H1 (cell line): ENCODE data around the gene KRTAP5-6. TPM values are rescaled to one million over a fixed set of nuclear protein-coding genes. Genes with fewer than 3 reads are reported as not detected.

Experiments used
- CTCF ChIA-PET: fragments of 300-600 bp; sonication (Branson Sonifier 250); formaldehyde crosslinking; loops from one replicate; lab custom pipeline; 2021; ENCODE audit not compliant: partially characterized antibody; lab: Charles Lee
- POLR2A ChIA-PET: fragments of 300-600 bp; sonication (Branson Sonifier 250); formaldehyde crosslinking; loops from one replicate; lab custom pipeline; 2021; ENCODE audit warnings: inconsistent platforms; ENCODE audit not compliant: partially characterized antibody; lab: Charles Lee
- DNase-seq, 2 experiments: peaks; one replicate each; pipeline versions ENCODE4 v3.0.0 to v3.0.0-alpha.2; 2010 to 2022; ENCODE audit warnings: low spot score in 2 of 2, low read depth in 1 of 2, mixed read lengths in 1 of 2
- FAIRE-seq: peaks from 2 replicates; lab custom pipeline; 2011; peaks lifted over from hg19 to GRCh38; lab: Jason Lieb, UNC
- H2AFZ ChIP-seq: 2 replicates; pipeline ENCODE4 v1.8.1; 2012; ENCODE audit warnings: low read length, inconsistent platforms
- H2AK5ac ChIP-seq: 2 replicates; pipeline ENCODE4 v1.6.1; 2013; ENCODE audit warnings: low read depth, low read length
- H2BK120ac ChIP-seq: replicated peaks from 2 replicates; pipeline ENCODE3; 2013; ENCODE audit warnings: low read depth, low read length, inconsistent platforms
- H2BK12ac ChIP-seq: 2 replicates; pipeline ENCODE4 v1.6.1; 2013; ENCODE audit warnings: low read depth, low read length
- H2BK15ac ChIP-seq: 2 replicates; pipeline ENCODE4 v1.6.1; 2013; ENCODE audit warnings: low read length
- H2BK20ac ChIP-seq: 2 replicates; pipeline ENCODE4 v1.6.1; 2013; ENCODE audit warnings: low read length
- H2BK5ac ChIP-seq: 2 replicates; pipeline ENCODE4 v1.6.1; 2013; ENCODE audit warnings: low read depth, low read length
- H3K14ac ChIP-seq: 2 replicates; pipeline ENCODE4 v1.6.1; 2013; ENCODE audit warnings: inconsistent platforms; ENCODE audit not compliant: insufficient read length
- H3K18ac ChIP-seq: 2 replicates; pipeline ENCODE4 v1.6.1; 2013; ENCODE audit warnings: low read length; ENCODE audit errors: extremely low read depth
- H3K23ac ChIP-seq: 2 replicates; pipeline ENCODE4 v1.6.1; 2013; ENCODE audit warnings: inconsistent platforms; ENCODE audit not compliant: insufficient read length
- H3K23me2 ChIP-seq: 2 replicates; pipeline ENCODE4 v1.6.1; 2013; ENCODE audit warnings: low read depth, low read length
- H3K27ac ChIP-seq: 2 replicates; pipeline ENCODE4 v1.6.1; 2011; ENCODE audit warnings: low read depth, low read length, inconsistent platforms
- H3K27me3 ChIP-seq, 4 experiments: replicated peaks in 1 of 4; 1 replicate in 1 of 4; 2 replicates in 3 of 4; pipeline versions ENCODE4 v1.6.1 to v1.8.1; 2011 to 2013; ENCODE audit warnings: low read length in 3 of 4, mild to moderate bottlenecking in 3 of 4, inconsistent platforms in 2 of 4, mixed read lengths in 2 of 4, moderate library complexity in 1 of 4; ENCODE audit not compliant: control insufficient read depth in 3 of 4, insufficient read depth in 3 of 4; ENCODE audit errors: extremely low read depth in 1 of 4
- H3K36me3 ChIP-seq, 4 experiments: 2 replicates each; pipeline versions ENCODE4 v1.6.1 to v1.8.1; 2011 to 2013; ENCODE audit warnings: mild to moderate bottlenecking in 4 of 4, low read length in 3 of 4, moderate library complexity in 2 of 4, control low read depth in 1 of 4, inconsistent platforms in 1 of 4; ENCODE audit not compliant: insufficient read depth in 4 of 4, control insufficient read depth in 2 of 4
- H3K4ac ChIP-seq: replicated peaks from 2 replicates; pipeline ENCODE3; 2013; ENCODE audit warnings: low read length, low read depth, mixed read lengths, inconsistent platforms; ENCODE audit not compliant: insufficient read length
- H3K4me1 ChIP-seq, 4 experiments: replicated peaks in 1 of 4; 1 replicate in 1 of 4; 2 replicates in 3 of 4; pipeline versions ENCODE4 v1.6.1 to v1.8.1; 2011 to 2013; ENCODE audit warnings: low read length in 3 of 4, inconsistent platforms in 2 of 4, mixed read lengths in 1 of 4; ENCODE audit not compliant: insufficient read depth in 4 of 4, control insufficient read depth in 3 of 4
- H3K4me2 ChIP-seq, 2 experiments: 2 replicates each; pipeline versions ENCODE4 v1.6.1 to v1.8.1; 2011 to 2013; ENCODE audit warnings: low read depth in 2 of 2, low read length in 2 of 2, control low read depth in 1 of 2, inconsistent platforms in 1 of 2, mild to moderate bottlenecking in 1 of 2; ENCODE audit not compliant: insufficient read depth in 1 of 2
- H3K4me3 ChIP-seq, 4 experiments: fragments of 200-600, 300-600 bp in 1 of 4; sonication (generic), shearing (Covaris generic), sonication (Bioruptor Twin) in 1 of 4; 2 replicates each; pipeline versions ENCODE4 v1.5.1 to v1.8.1; 2011 to 2016; ENCODE audit warnings: low read length in 4 of 4, low read depth in 3 of 4, control low read depth in 2 of 4, inconsistent platforms in 2 of 4, mild to moderate bottlenecking in 2 of 4, mixed read lengths in 1 of 4, moderate library complexity in 1 of 4; ENCODE audit not compliant: insufficient read depth in 2 of 4; ENCODE audit errors: extremely low read depth in 1 of 4
- H3K56ac ChIP-seq: replicated peaks from 2 replicates; pipeline ENCODE3; 2013; ENCODE audit warnings: low read depth, mild to moderate bottlenecking, mixed read lengths, low read length, inconsistent platforms; ENCODE audit not compliant: insufficient read length
- H3K79me1 ChIP-seq: 2 replicates; pipeline ENCODE4 v1.6.1; 2013; ENCODE audit warnings: low read depth, low read length, control low read depth
- H3K79me2 ChIP-seq, 2 experiments: 2 replicates each; pipeline versions ENCODE4 v1.6.1 to v1.8.1; 2012 to 2013; ENCODE audit warnings: low read length in 2 of 2, mild to moderate bottlenecking in 2 of 2, inconsistent platforms in 1 of 2; ENCODE audit not compliant: insufficient read depth in 2 of 2, control insufficient read depth in 1 of 2
- H3K9ac ChIP-seq, 4 experiments: replicated peaks in 1 of 4; 1 replicate in 1 of 4; 2 replicates in 3 of 4; pipeline versions ENCODE4 v1.6.1 to v1.8.1; 2011 to 2013; ENCODE audit warnings: low read depth in 3 of 4, low read length in 3 of 4, control low read depth in 2 of 4, mild to moderate bottlenecking in 2 of 4, moderate library complexity in 2 of 4, inconsistent platforms in 1 of 4; ENCODE audit errors: extremely low read depth in 1 of 4
- H3K9me3 ChIP-seq, 2 experiments: 2 replicates each; pipeline versions ENCODE4 v1.6.1 to v1.8.1; 2012 to 2013; ENCODE audit warnings: mild to moderate bottlenecking in 2 of 2, moderate library complexity in 2 of 2, control low read depth in 1 of 2, inconsistent platforms in 1 of 2, low read depth in 1 of 2, low read length in 1 of 2, mixed read lengths in 1 of 2; ENCODE audit not compliant: insufficient read depth in 2 of 2
- H4K20me1 ChIP-seq, 2 experiments: replicated peaks in 1 of 2; 2 replicates each; pipeline versions ENCODE3 to v1.8.1; 2011 to 2013; ENCODE audit warnings: inconsistent platforms in 2 of 2, low read length in 2 of 2, mild to moderate bottlenecking in 1 of 2; ENCODE audit not compliant: insufficient read depth in 2 of 2, control insufficient read depth in 1 of 2
- H4K5ac ChIP-seq: 2 replicates; pipeline ENCODE4 v1.6.1; 2013; ENCODE audit warnings: low read length, low read depth, mixed read lengths, inconsistent platforms; ENCODE audit not compliant: insufficient read length
- H4K8ac ChIP-seq: 2 replicates; pipeline ENCODE4 v1.8.0; 2013; ENCODE audit warnings: mild to moderate bottlenecking, moderate library complexity, low read length, inconsistent platforms; ENCODE audit not compliant: insufficient read depth; ENCODE audit errors: extremely low read depth
- H4K91ac ChIP-seq: replicated peaks from 2 replicates; pipeline ENCODE3; 2013; ENCODE audit warnings: low read length, mixed read lengths, inconsistent platforms; ENCODE audit not compliant: insufficient read length
- RXRA ChIP-seq: IDR thresholded peaks from 2 replicates; pipeline ENCODE4 v1.6.1; 2011; ENCODE audit warnings: low read depth, mild to moderate bottlenecking, low read length, moderate library complexity; ENCODE audit not compliant: insufficient read depth
- SIN3A ChIP-seq, 2 experiments: IDR thresholded peaks in 1 of 2; conservative IDR thresholded peaks in 1 of 2; 2 replicates each; pipeline ENCODE4 v1.6.1; 2011 to 2012; ENCODE audit warnings: low read length in 2 of 2, improper control_type of control experiment in 1 of 2, low read depth in 1 of 2, mild to moderate bottlenecking in 1 of 2
- TCF12 ChIP-seq: IDR thresholded peaks from 2 replicates; pipeline ENCODE4 v1.6.1; 2011; ENCODE audit warnings: low read depth, mild to moderate bottlenecking, low read length
- WGBS, 2 experiments: shearing (Covaris generic) in 1 of 2; methylation state at CpG; one replicate each; pipeline versions ENCODE4 v1.1.6 to v1.1.7; 2013 to 2015; ENCODE audit warnings: low lambda C conversion rate in 2 of 2, mixed read lengths in 2 of 2, inconsistent platforms in 1 of 2, low coverage in 1 of 2, missing lambda C conversion rate in 1 of 2; ENCODE audit not compliant: insufficient replicate concordance in 2 of 2, insufficient coverage in 1 of 2, insufficient read length in 1 of 2; ENCODE audit errors: extremely low coverage in 1 of 2, missing lambda C conversion rate in 1 of 2; 5-methylcytosine and 5-hydroxymethylcytosine counted together
- polyA plus RNA-seq, 7 experiments: library from polyadenylated mRNA; depleted of rRNA in 3 of 7; stranded (reverse) in 5 of 7; unstranded in 2 of 7; fragments of >200 nt in 5 of 7; fragments of 200-250 nt in 2 of 7; gene quantifications; 1 replicate in 5 of 7; 2 replicates in 1 of 7; 4 replicates in 1 of 7; pipeline versions ENCODE4 v1.2.1 to v1.2.3, GENCODE V29; 2011 to 2013; ENCODE audit warnings: missing spikeins in 2 of 7, mixed read lengths in 2 of 7
- total RNA-seq: library from RNA; stranded (reverse); fragmentation: NEBNext Ultra II Directional; extraction: Animal tissue kit (Norgen Biotek cat#: 25700); gene quantifications from 2 replicates; pipeline ENCODE4 v1.2.1, GENCODE V29; 2021

KRTAP5-6 gene
- total and polyA plus RNA-seq, 2 of the 8 experiments (the other 6 are each of a cell fraction or from before 2014, with no cell fraction given): not detected

- H2BK15ac ChIP-seq: 0 out of 2 replicates have a peak overlapping the region, but pooled peaks have one; percentile 61
- H2BK120ac ChIP-seq: no peak overlapping the region
- no peak overlapping the region for H3K23ac ChIP-seq
- H3K18ac ChIP-seq: no peak overlapping the region
- ChIA-PET POLR2A (no interaction called here), CTCF (interaction anchor here (6.4 to 10.1 kb wide), 4 partner anchors 37 to 497 kb away, joined by 35 to 166 read pairs (median 102); partner anchors contain the start of gene SYT8)
- H2BK12ac ChIP-seq: 0 out of 2 replicates have a peak overlapping the region, but pooled peaks have one; percentile 17
- H4K91ac ChIP-seq: no peak overlapping the region
- DNase-seq: peak in 1 of 2 experiments; percentile 38
- H4K8ac ChIP-seq: peak overlapping the region; percentile 57
- no peak overlapping the region for H2BK20ac ChIP-seq
- no peaks in the 10 kb centered on the region for H3K9me3 ChIP-seq
- H3K4me3 ChIP-seq: no peak overlapping the region
- peaks cover 0 to 6% (median 2%) of the 10 kb centered on the region in 4 experiments; a peak in 3 of 7 replicates for H3K4me1 ChIP-seq
- H3K79me2 ChIP-seq: no peaks in the 10 kb centered on the region
- FAIRE-seq: no peak
- no peak overlapping the region for H3K14ac ChIP-seq
- H2AFZ ChIP-seq: no peak overlapping the region
- H3K56ac ChIP-seq: no peak overlapping the region
- H3K27me3 ChIP-seq: peaks cover 0 to 9% (median 6%) of the 10 kb centered on the region in 4 experiments; a peak in 4 of 7 replicates
- H3K9ac ChIP-seq: no peak overlapping the region
- WGBS, 2 experiments: 88% methylated on average over 9 of the region's 9 CpGs; no CpG with 5 or more reads in 1 of the 2 experiments
- no peaks in the 10 kb centered on the region for H4K20me1 ChIP-seq
- H3K27ac ChIP-seq: no peak overlapping the region
- no peak for TF ChIP-seq TCF12
- no peak for TF ChIP-seq RXRA
- TF ChIP-seq SIN3A (conservative IDR thresholded peaks at IDR 0.05 in 1 of 2, IDR thresholded peaks at IDR 0.05 in 1 of 2; ENCODE audit: low read depth in 1 of 2, low read length in 2 of 2): no peak
- TF ChIP-seq, all 59 proteins: peak for 0
- Histone ChIP-seq H2AK5ac (no peak overlapping the region), H4K5ac (no peak overlapping the region), H3K23me2 (no peaks in the 10 kb centered on the region), H3K79me1 (no peaks in the 10 kb centered on the region), H3K4me2 (no peak overlapping the region), H3K4ac (no peak overlapping the region), H3K36me3 (no peaks in the 10 kb centered on the region), H2BK5ac (no peak overlapping the region)
Measured at GRCh38 chr11:1656061-1656441, 40.9 kb upstream of the KRTAP5-6 start.
